KMS-11 (cell line): ENCODE results near the gene SHC2.

Experiments
- H2AFZ ChIP-seq: fragments of 200-600 bp; sonication (generic); 2 replicates; pipeline ENCODE4 v1.6.1; 2016; ENCODE audit warnings: antibody characterized with exemption, mixed run types, low read depth
- H3K27ac ChIP-seq: fragments of 200-600 bp; sonication (generic); 2 replicates; pipeline ENCODE4 v1.6.1; 2016; ENCODE audit warnings: mild to moderate bottlenecking, mixed run types
- H3K27me3 ChIP-seq: fragments of 200-600 bp; sonication (generic); 2 replicates; pipeline ENCODE4 v1.6.1; 2017; ENCODE audit warnings: mild to moderate bottlenecking, low read depth, mixed run types, moderate library complexity; ENCODE audit not compliant: insufficient read depth
- H3K36me3 ChIP-seq: fragments of 200-600 bp; sonication (generic); 2 replicates; pipeline ENCODE4 v1.6.1; 2017; ENCODE audit warnings: mild to moderate bottlenecking, mixed run types; ENCODE audit not compliant: insufficient read depth
- H3K4me1 ChIP-seq: fragments of 200-600 bp; sonication (generic); 2 replicates; pipeline ENCODE4 v1.6.1; 2016; ENCODE audit warnings: mild to moderate bottlenecking, low read depth, mixed run types; ENCODE audit not compliant: poor library complexity, severe bottlenecking
- H3K4me2 ChIP-seq: fragments of 200-600 bp; sonication (generic); 2 replicates; pipeline ENCODE4 v1.7.0; 2016; ENCODE audit warnings: mild to moderate bottlenecking, mixed run types
- H3K4me3 ChIP-seq: fragments of 200-600 bp; sonication (generic); IDR thresholded peaks from 2 replicates; pipeline ENCODE4 v1.6.1; 2017; ENCODE audit warnings: low read depth, low read length, mixed read lengths; ENCODE audit not compliant: insufficient read depth
- H3K79me2 ChIP-seq: fragments of 200-600 bp; sonication (generic); 2 replicates; pipeline ENCODE4 v1.6.1; 2016; ENCODE audit warnings: low read depth, mixed run types; ENCODE audit not compliant: insufficient read depth
- H3K9ac ChIP-seq: fragments of 200-600 bp; sonication (generic); 2 replicates; pipeline ENCODE4 v1.6.1; 2016; ENCODE audit warnings: mild to moderate bottlenecking, mixed run types
- H4K20me1 ChIP-seq: fragments of 200-600 bp; sonication (generic); 2 replicates; pipeline ENCODE4 v1.6.1; 2016; ENCODE audit warnings: mild to moderate bottlenecking, mixed run types; ENCODE audit not compliant: insufficient read depth
- CTCF ChIP-seq: fragments of 200-600 bp; sonication (generic); conservative IDR thresholded peaks from 2 replicates; pipeline ENCODE4 v1.6.1; 2017; ENCODE audit warnings: low read depth, mild to moderate bottlenecking, antibody characterized with exemption, low read length, moderate library complexity, mixed read lengths

Gene SHC2

GRCh38 chr19:436413-436950 lies 24.4 kb downstream of the SHC2 start:
- Histone ChIP-seq H3K4me1 (no peaks in the 10 kb centered on the region), H3K4me3 (no peak overlapping the region), H3K27ac (no peak overlapping the region), H3K79me2 (no peaks in the 10 kb centered on the region), H3K36me3 (no peaks in the 10 kb centered on the region), H4K20me1 (no peaks in the 10 kb centered on the region), H3K4me2 (no peak overlapping the region), H3K27me3 (peaks cover 36% of the 10 kb centered on the region), H3K9ac (no peak overlapping the region), H2AFZ (no peak overlapping the region)
- TF ChIP-seq CTCF: no peak

- Histone ChIP-seq H3K4me1 (no peaks in the 10 kb centered on the region), H3K9ac (no peak overlapping the region), H3K27me3 (peaks cover 30% of the 10 kb centered on the region), H4K20me1 (no peaks in the 10 kb centered on the region), H3K36me3 (no peaks in the 10 kb centered on the region), H3K4me3 (no peak overlapping the region), H3K79me2 (no peaks in the 10 kb centered on the region), H3K27ac (no peak overlapping the region), H2AFZ (no peak overlapping the region), H3K4me2 (no peak overlapping the region)
- no peak for TF ChIP-seq CTCF
These were observed 25.0 kb downstream of the SHC2 start for GRCh38 chr19:435707-436412.

- no peaks in the 10 kb centered on the region for H4K20me1 ChIP-seq
- no peak overlapping the region for H3K4me3 ChIP-seq
- H3K27me3 ChIP-seq: peaks cover 30% of the 10 kb centered on the region
- no peak overlapping the region for H3K9ac ChIP-seq
- no peaks in the 10 kb centered on the region for H3K36me3 ChIP-seq
- H3K4me2 ChIP-seq: no peak overlapping the region
- H3K27ac ChIP-seq: no peak overlapping the region
- H2AFZ ChIP-seq: no peak overlapping the region
- no peaks in the 10 kb centered on the region for H3K79me2 ChIP-seq
- no peak for TF ChIP-seq CTCF
- H3K4me1 ChIP-seq: no peaks in the 10 kb centered on the region
These were observed 25.7 kb downstream of the SHC2 start for GRCh38 chr19:435056-435706.

GRCh38 chr19:434152-434960 lies 26.5 kb downstream of the SHC2 start:
- Histone ChIP-seq H3K9ac (no peak overlapping the region), H3K4me2 (no peak overlapping the region), H2AFZ (no peak overlapping the region), H3K4me1 (no peaks in the 10 kb centered on the region), H3K36me3 (no peaks in the 10 kb centered on the region), H3K27me3 (peaks cover 29% of the 10 kb centered on the region), H4K20me1 (no peaks in the 10 kb centered on the region), H3K4me3 (no peak overlapping the region), H3K79me2 (no peaks in the 10 kb centered on the region), H3K27ac (no peak overlapping the region)
- TF ChIP-seq CTCF: no peak
